Gastrocnemius medialis (tissue), 4 donors: ENCODE measurements around the gene GSAP.

Experiments used
- POLR2A ChIP-seq, 2 donors: fragments of 450-650 bp; IDR thresholded peaks; one replicate each; pipeline ENCODE4 v1.6.1; 2017; ENCODE audit warnings: antibody characterized with exemption in 2 of 2, mild to moderate bottlenecking in 2 of 2, moderate library complexity in 2 of 2
- TF ChIP-seq, protein P1 (sequence below), 5 experiments: fragments of 450-650 bp in 3 of 5; fragments of 200-600 bp in 2 of 5; sonication (generic) in 2 of 5; IDR thresholded peaks in 4 of 5; conservative IDR thresholded peaks in 1 of 5; 1 replicate in 4 of 5; 2 replicates in 1 of 5; pipeline ENCODE4 v1.5.1; 2016 to 2019; ENCODE audit warnings: antibody characterized with exemption in 5 of 5, mild to moderate bottlenecking in 3 of 5, moderate library complexity in 3 of 5

DNA sequence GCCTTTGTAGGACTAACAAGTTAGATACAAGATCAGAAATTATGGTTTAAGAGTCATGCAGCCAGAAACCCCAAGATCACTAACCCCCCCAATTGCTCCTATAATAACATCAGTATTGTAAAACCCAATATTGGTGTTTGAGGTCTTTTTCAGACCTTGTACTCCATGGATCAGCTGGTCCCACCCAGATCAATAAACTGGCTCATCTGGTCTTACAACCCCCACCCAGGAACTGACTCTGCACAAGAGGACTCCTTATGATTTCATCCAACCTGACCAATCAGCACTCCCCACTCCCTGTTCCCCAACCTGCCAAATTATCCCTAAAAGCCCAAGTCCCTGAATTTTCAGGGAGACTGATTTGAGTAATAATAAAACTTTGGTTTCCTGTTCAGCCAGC is 6.4 kb upstream of the GSAP start:
- TF ChIP-seq POLR2A (IDR thresholded peaks at IDR 0.05), result no peak
- TF ChIP-seq, protein P1, sequence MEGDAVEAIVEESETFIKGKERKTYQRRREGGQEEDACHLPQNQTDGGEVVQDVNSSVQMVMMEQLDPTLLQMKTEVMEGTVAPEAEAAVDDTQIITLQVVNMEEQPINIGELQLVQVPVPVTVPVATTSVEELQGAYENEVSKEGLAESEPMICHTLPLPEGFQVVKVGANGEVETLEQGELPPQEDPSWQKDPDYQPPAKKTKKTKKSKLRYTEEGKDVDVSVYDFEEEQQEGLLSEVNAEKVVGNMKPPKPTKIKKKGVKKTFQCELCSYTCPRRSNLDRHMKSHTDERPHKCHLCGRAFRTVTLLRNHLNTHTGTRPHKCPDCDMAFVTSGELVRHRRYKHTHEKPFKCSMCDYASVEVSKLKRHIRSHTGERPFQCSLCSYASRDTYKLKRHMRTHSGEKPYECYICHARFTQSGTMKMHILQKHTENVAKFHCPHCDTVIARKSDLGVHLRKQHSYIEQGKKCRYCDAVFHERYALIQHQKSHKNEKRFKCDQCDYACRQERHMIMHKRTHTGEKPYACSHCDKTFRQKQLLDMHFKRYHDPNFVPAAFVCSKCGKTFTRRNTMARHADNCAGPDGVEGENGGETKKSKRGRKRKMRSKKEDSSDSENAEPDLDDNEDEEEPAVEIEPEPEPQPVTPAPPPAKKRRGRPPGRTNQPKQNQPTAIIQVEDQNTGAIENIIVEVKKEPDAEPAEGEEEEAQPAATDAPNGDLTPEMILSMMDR (IDR thresholded peaks at IDR 0.05 in 4 of 5, conservative IDR thresholded peaks at IDR 0.05 in 1 of 5), result no peak
